8988T (cell line): ENCODE data around the gene POC1B.

Experiments
- DNase-seq: peaks from one replicate; pipeline ENCODE4 v3.0.0; 2011

The POC1B gene

GRCh38 chr12:89414851-89415250 is 111.0 kb downstream of the POC1B start:
- no peak for DNase-seq

GRCh38 chr12:89414322-89414721 is 111.5 kb downstream of the POC1B start:
- DNase-seq: no peak

GRCh38 chr12:89413234-89413633 is 112.6 kb downstream of the POC1B start:
- no peak for DNase-seq

- no peak for DNase-seq
Observed at GRCh38 chr12:89412665-89413064, 113.2 kb downstream of the POC1B start.

- DNase-seq: no peak
Observed at GRCh38 chr12:89411846-89412245, 114.0 kb downstream of the POC1B start.

GRCh38 chr12:89411234-89411633 is 114.6 kb downstream of the POC1B start:
- no peak for DNase-seq

GRCh38 chr12:89405626-89406345 is 120.1 kb downstream of the POC1B start:
- no peak for DNase-seq

- DNase-seq: no peak
Observed at GRCh38 chr12:89401433-89402058, 124.3 kb downstream of the POC1B start.

GRCh38 chr12:89400415-89400814 is 125.4 kb downstream of the POC1B start:
- DNase-seq: no peak

GRCh38 chr12:89395712-89396111 is 130.1 kb downstream of the POC1B start:
- DNase-seq: no peak

- DNase-seq: no peak
Observed at GRCh38 chr12:89393551-89394121, 132.2 kb downstream of the POC1B start.

- DNase-seq: no peak
Observed at GRCh38 chr12:89392391-89392790, 133.5 kb downstream of the POC1B start.

- DNase-seq: no peak
Observed at GRCh38 chr12:89391726-89392336, 134.0 kb downstream of the POC1B start.

GRCh38 chr12:89390802-89391673 is 134.8 kb downstream of the POC1B start:
- DNase-seq: no peak

GRCh38 chr12:89389755-89390661 is 135.8 kb downstream of the POC1B start:
- DNase-seq: no peak

GRCh38 chr12:89386138-89386537 is 139.7 kb downstream of the POC1B start:
- DNase-seq: no peak

GRCh38 chr12:89384807-89385206 is 141.0 kb downstream of the POC1B start:
- no peak for DNase-seq

GRCh38 chr12:89384050-89384758 is 141.6 kb downstream of the POC1B start:
- DNase-seq: no peak

- DNase-seq: no peak
Observed at GRCh38 chr12:89383235-89384049, 142.4 kb downstream of the POC1B start.

- no peak for DNase-seq
Observed at GRCh38 chr12:89382328-89382727, 143.5 kb downstream of the POC1B start.
